SU-DHL-6 (cell line): ENCODE data around the gene ASB16.

Source experiments
- CTCF ChIP-seq: fragments of 200-600 bp; sonication (generic); IDR thresholded peaks from one replicate; pipeline ENCODE4 v1.5.1; 2017; ENCODE audit warnings: antibody characterized with exemption, mild to moderate bottlenecking, low read length, moderate library complexity; ENCODE audit not compliant: insufficient read depth, poor library complexity, severe bottlenecking
- EZH2phosphoT487 ChIP-seq: fragments of 200-600 bp; sonication (generic), shearing (Covaris generic); conservative IDR thresholded peaks from 2 replicates; pipeline ENCODE4 v1.6.1; 2018; ENCODE audit warnings: mild to moderate bottlenecking, antibody characterized with exemption, low read length, moderate library complexity, mixed read lengths

- no peak for TF ChIP-seq EZH2phosphoT487
- no peak for TF ChIP-seq CTCF
These were observed 387 bp upstream of the ASB16 start for GRCh38 chr17:44170135-44170498.
